ENCODE measurements around the gene GSTM4. TPM values are rescaled to one million over a fixed set of nuclear protein-coding genes. Genes with fewer than 3 reads are reported as not detected.

GSTM4 gene
- total and polyA plus RNA-seq, 7 donors, result 31.4 to 73.1 (median 48.6) TPM

DNA sequence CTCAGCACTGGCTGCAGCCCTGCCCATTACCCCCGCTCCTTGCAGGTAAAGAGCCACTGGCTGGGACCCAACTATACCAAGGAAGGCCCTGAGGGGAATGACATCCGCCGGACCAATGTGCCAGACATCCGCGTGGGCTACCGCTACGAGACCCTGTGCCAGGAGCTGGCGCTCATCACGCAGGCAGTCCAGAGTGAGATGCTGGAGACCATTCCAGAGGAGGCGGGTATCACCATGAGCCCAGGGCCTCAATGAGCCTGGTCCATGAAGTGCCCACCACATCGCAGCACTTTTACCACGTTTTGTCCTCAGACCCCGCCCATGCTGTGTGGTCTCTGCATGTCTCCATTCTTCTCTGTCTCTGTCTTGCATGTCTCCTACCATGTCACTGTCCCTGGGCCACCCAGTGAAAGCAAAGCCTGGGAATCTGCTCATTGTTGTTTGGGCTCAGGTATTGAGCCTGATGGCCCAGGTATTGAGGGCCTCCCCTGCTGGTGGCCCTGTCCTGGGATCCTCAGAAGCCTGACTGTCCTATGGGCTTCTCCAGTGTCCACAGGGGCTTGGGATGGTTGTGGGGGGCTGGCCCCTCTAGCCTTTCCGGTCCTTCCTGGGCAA lies 24.9 kb upstream of the GSTM4 start:
- Histone ChIP-seq H3K4me3 (no peak overlapping the region), H3K27me3 (no peaks in the 10 kb centered on the region), H3K36me3 (peaks cover 13 to 50% (median 31%) of the 10 kb centered on the region in 4 donors), H3K9me3 (no peaks in the 10 kb centered on the region), H3K27ac (no peak overlapping the region), H3K4me1 (peaks cover 0 to 12% (median 9%) of the 10 kb centered on the region in 4 donors)
- 96 to 97% methylated on average over 14 of the region's 14 CpGs for whole genome bisulfite sequencing, 2 donors
- intact Hi-C loops (cut with DNase I), result no loop called here
- TF ChIP-seq EP300 (IDR thresholded peaks at IDR 0.05), result no peak
- no peak for TF ChIP-seq POLR2A (IDR thresholded peaks at IDR 0.05)
- TF ChIP-seq, protein P1, sequence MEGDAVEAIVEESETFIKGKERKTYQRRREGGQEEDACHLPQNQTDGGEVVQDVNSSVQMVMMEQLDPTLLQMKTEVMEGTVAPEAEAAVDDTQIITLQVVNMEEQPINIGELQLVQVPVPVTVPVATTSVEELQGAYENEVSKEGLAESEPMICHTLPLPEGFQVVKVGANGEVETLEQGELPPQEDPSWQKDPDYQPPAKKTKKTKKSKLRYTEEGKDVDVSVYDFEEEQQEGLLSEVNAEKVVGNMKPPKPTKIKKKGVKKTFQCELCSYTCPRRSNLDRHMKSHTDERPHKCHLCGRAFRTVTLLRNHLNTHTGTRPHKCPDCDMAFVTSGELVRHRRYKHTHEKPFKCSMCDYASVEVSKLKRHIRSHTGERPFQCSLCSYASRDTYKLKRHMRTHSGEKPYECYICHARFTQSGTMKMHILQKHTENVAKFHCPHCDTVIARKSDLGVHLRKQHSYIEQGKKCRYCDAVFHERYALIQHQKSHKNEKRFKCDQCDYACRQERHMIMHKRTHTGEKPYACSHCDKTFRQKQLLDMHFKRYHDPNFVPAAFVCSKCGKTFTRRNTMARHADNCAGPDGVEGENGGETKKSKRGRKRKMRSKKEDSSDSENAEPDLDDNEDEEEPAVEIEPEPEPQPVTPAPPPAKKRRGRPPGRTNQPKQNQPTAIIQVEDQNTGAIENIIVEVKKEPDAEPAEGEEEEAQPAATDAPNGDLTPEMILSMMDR (IDR thresholded peaks at IDR 0.05), result no peak
- TF ChIP-seq POLR2AphosphoS5 (IDR thresholded peaks at IDR 0.05), result no peak
- no peak for DNase-seq

GRCh38 chr1:109631513-109632505 lies 24.1 kb upstream of the GSTM4 start:
- no peaks in the 10 kb centered on the region for H3K27me3 ChIP-seq
- H3K4me3 ChIP-seq, result no peak overlapping the region
- intact Hi-C loops (cut with DNase I), result no loop called here
- 87 to 88% methylated on average over 16 of the region's 16 CpGs for WGBS, 2 donors
- TF ChIP-seq POLR2AphosphoS5 (IDR thresholded peaks at IDR 0.05) (no peak), POLR2A (IDR thresholded peaks at IDR 0.05) (no peak), EP300 (IDR thresholded peaks at IDR 0.05) (no peak)
- TF ChIP-seq, protein P1 (IDR thresholded peaks at IDR 0.05), result no peak
- peak overlapping the region in 1 of 4 donors; percentile 14 for H3K27ac ChIP-seq
- no peaks in the 10 kb centered on the region for H3K9me3 ChIP-seq
- H3K4me1 ChIP-seq, result peaks cover 0 to 20% (median 16%) of the 10 kb centered on the region in 4 donors
- peaks cover 13 to 42% (median 27%) of the 10 kb centered on the region in 4 donors for H3K36me3 ChIP-seq
- no peak for DNase-seq

- no peak for DNase-seq
- intact Hi-C loops (cut with DNase I), result no loop called here
These were observed 23.1 kb upstream of the GSTM4 start for GRCh38 chr1:109632671-109633346.

GRCh38 chr1:109634292-109634691 lies 21.6 kb upstream of the GSTM4 start:
- Histone ChIP-seq H3K27ac (no peak overlapping the region), H3K4me1 (peaks cover 0 to 20% (median 16%) of the 10 kb centered on the region in 4 donors), H3K27me3 (no peaks in the 10 kb centered on the region), H3K4me3 (no peak overlapping the region), H3K36me3 (peaks cover 3 to 18% (median 10%) of the 10 kb centered on the region in 4 donors), H3K9me3 (no peaks in the 10 kb centered on the region)
- TF ChIP-seq POLR2AphosphoS5 (IDR thresholded peaks at IDR 0.05) (no peak), EP300 (IDR thresholded peaks at IDR 0.05) (no peak), POLR2A (IDR thresholded peaks at IDR 0.05) (no peak)
- TF ChIP-seq, protein P1 (IDR thresholded peaks at IDR 0.05), result no peak
- intact Hi-C loops (cut with DNase I), result no loop called here
- 68 to 83% methylated on average over 6 of the region's 6 CpGs for WGBS, 2 donors
- DNase-seq, result no peak

More at GRCh38 chr1:109632671-109633346, 23.1 kb upstream of the GSTM4 start:
- TF ChIP-seq POLR2A (IDR thresholded peaks at IDR 0.05), result no peak
- TF ChIP-seq POLR2AphosphoS5 (IDR thresholded peaks at IDR 0.05), result no peak
- TF ChIP-seq, protein P1 (IDR thresholded peaks at IDR 0.05), result no peak
- no peak for TF ChIP-seq EP300 (IDR thresholded peaks at IDR 0.05)
- 21 to 63% methylated on average over 5 of the region's 5 CpGs for WGBS, 2 donors
- peaks cover 0 to 20% (median 16%) of the 10 kb centered on the region in 4 donors for H3K4me1 ChIP-seq
- no peaks in the 10 kb centered on the region for H3K27me3 ChIP-seq
- peak overlapping the region in 2 of 4 donors; percentile 14 to 33 for H3K27ac ChIP-seq
- H3K36me3 ChIP-seq, result peaks cover 10 to 32% (median 22%) of the 10 kb centered on the region in 4 donors
- no peak overlapping the region for H3K4me3 ChIP-seq
- H3K9me3 ChIP-seq, result no peaks in the 10 kb centered on the region
